H9 (cell line): ENCODE data around the gene IMMP2L. TPM values are rescaled to one million over a fixed set of nuclear protein-coding genes. Genes with fewer than 3 reads are reported as not detected.

Experiments
- DNase-seq: peaks from one replicate; pipeline ENCODE4 v3.0.0-alpha.2; 2017
- H2AFZ ChIP-seq: one replicate; pipeline ENCODE4 v1.6.1; 2013; ENCODE audit warnings: mild to moderate bottlenecking, low read length, control low read depth, moderate library complexity
- H2AK5ac ChIP-seq: 2 replicates; pipeline ENCODE4 v1.6.1; 2013; ENCODE audit warnings: low read length, control low read depth, mixed read lengths; ENCODE audit not compliant: insufficient read length
- H2BK120ac ChIP-seq: one replicate; pipeline ENCODE4 v1.6.1; 2013; ENCODE audit warnings: low read depth, mild to moderate bottlenecking, low read length, control low read depth, inconsistent platforms; ENCODE audit not compliant: poor library complexity, severe bottlenecking
- H2BK12ac ChIP-seq: 2 replicates; pipeline ENCODE4 v1.6.1; 2013; ENCODE audit warnings: low read length, control low read depth, mixed read lengths, low read depth; ENCODE audit not compliant: insufficient read length
- H2BK15ac ChIP-seq: 2 replicates; pipeline ENCODE4 v1.6.1; 2013; ENCODE audit warnings: low read depth, low read length, control low read depth
- H2BK20ac ChIP-seq: one replicate; pipeline ENCODE4 v1.6.1; 2013; ENCODE audit warnings: low read depth, mild to moderate bottlenecking, low read length, control low read depth, inconsistent platforms; ENCODE audit not compliant: poor library complexity, severe bottlenecking
- H2BK5ac ChIP-seq: 2 replicates; pipeline ENCODE4 v1.6.1; 2013; ENCODE audit warnings: low read length, control low read depth, mixed read lengths; ENCODE audit not compliant: insufficient read length
- H3K14ac ChIP-seq: 2 replicates; pipeline ENCODE4 v1.6.1; 2013; ENCODE audit warnings: low read length, control low read depth; ENCODE audit not compliant: insufficient read depth
- H3K18ac ChIP-seq: 2 replicates; pipeline ENCODE4 v1.6.1; 2013; ENCODE audit warnings: low read depth, mild to moderate bottlenecking, mixed read lengths, low read length, control low read depth; ENCODE audit not compliant: insufficient read length
- H3K23ac ChIP-seq: 2 replicates; pipeline ENCODE4 v1.6.1; 2013; ENCODE audit warnings: low read length, control low read depth, mixed read lengths, low read depth; ENCODE audit not compliant: insufficient read length
- H3K23me2 ChIP-seq: 2 replicates; pipeline ENCODE4 v1.6.1; 2013; ENCODE audit warnings: low read depth, mild to moderate bottlenecking, mixed read lengths, low read length, control low read depth; ENCODE audit not compliant: insufficient read length, poor library complexity, severe bottlenecking
- H3K27ac ChIP-seq: 2 replicates; pipeline ENCODE4 v1.5.1; 2013; ENCODE audit warnings: low read length, control low read depth, mixed read lengths, low read depth; ENCODE audit not compliant: insufficient read length
- H3K27me3 ChIP-seq: 2 replicates; pipeline ENCODE4 v1.6.1; 2013; ENCODE audit warnings: low read length, control low read depth, inconsistent platforms; ENCODE audit not compliant: insufficient read depth
- H3K4ac ChIP-seq: 2 replicates; pipeline ENCODE4 v1.6.1; 2013; ENCODE audit warnings: low read depth, mild to moderate bottlenecking, control low read depth, inconsistent platforms, low read length, moderate library complexity
- H3K4me1 ChIP-seq: 2 replicates; pipeline ENCODE4 v1.6.1; 2013; ENCODE audit warnings: low read length, control low read depth, inconsistent platforms; ENCODE audit not compliant: insufficient read depth
- H3K4me2 ChIP-seq: 2 replicates; pipeline ENCODE4 v1.6.1; 2013; ENCODE audit warnings: low read length, control low read depth, mixed read lengths; ENCODE audit not compliant: insufficient read length, insufficient read depth
- H3K56ac ChIP-seq: 2 replicates; pipeline ENCODE4 v1.6.1; 2013; ENCODE audit warnings: low read depth, mild to moderate bottlenecking, mixed read lengths, low read length, control low read depth; ENCODE audit not compliant: insufficient read length
- H3K79me1 ChIP-seq: 2 replicates; pipeline ENCODE4 v1.6.1; 2013; ENCODE audit warnings: low read depth, mild to moderate bottlenecking, moderate library complexity, low read length, control low read depth, inconsistent platforms; ENCODE audit not compliant: insufficient read depth, poor library complexity, severe bottlenecking
- H3K79me2 ChIP-seq: 2 replicates; pipeline ENCODE4 v1.6.1; 2013; ENCODE audit warnings: low read length, control low read depth, inconsistent platforms; ENCODE audit not compliant: insufficient read depth
- H3K9ac ChIP-seq: 2 replicates; pipeline ENCODE4 v1.6.1; 2013; ENCODE audit warnings: low read length, control low read depth, mixed read lengths; ENCODE audit not compliant: insufficient read length; ENCODE audit errors: extremely low read depth
- H3K9me3 ChIP-seq: one replicate; pipeline ENCODE4 v1.6.1; 2013; ENCODE audit warnings: low read depth, low read length, inconsistent platforms; ENCODE audit not compliant: control insufficient read depth
- H3T11ph ChIP-seq: one replicate; pipeline ENCODE4 v1.6.1; 2013; ENCODE audit warnings: mild to moderate bottlenecking, low read length, control low read depth, inconsistent platforms
- H4K20me1 ChIP-seq: one replicate; pipeline ENCODE4 v1.6.1; 2013; ENCODE audit not compliant: control insufficient read depth, insufficient read length, insufficient read depth
- H4K5ac ChIP-seq: 2 replicates; pipeline ENCODE4 v1.6.1; 2013; ENCODE audit warnings: low read depth, mild to moderate bottlenecking, mixed read lengths, low read length, control low read depth; ENCODE audit not compliant: insufficient read length
- H4K8ac ChIP-seq: replicated peaks from 2 replicates; pipeline ENCODE4 v1.6.1; 2013; ENCODE audit warnings: low read length, control low read depth, mixed read lengths, low read depth; ENCODE audit not compliant: insufficient read length
- H4K91ac ChIP-seq: 2 replicates; pipeline ENCODE4 v1.6.1; 2013; ENCODE audit warnings: low read depth, mild to moderate bottlenecking, moderate library complexity, mixed read lengths, low read length, control low read depth; ENCODE audit not compliant: insufficient read length
- H3K27ac Mint-ChIP-seq, 3 experiments: 2 replicates in 2 of 3; 3 replicates in 1 of 3; pipeline ENCODE4 v1.8.0; 2020 to 2021; ENCODE audit warnings: mixed read lengths in 3 of 3, mild to moderate bottlenecking in 1 of 3, moderate library complexity in 1 of 3
- H3K27me3 Mint-ChIP-seq: 2 replicates; pipeline ENCODE4 v1.8.0; 2021; ENCODE audit warnings: low read depth, mild to moderate bottlenecking, moderate library complexity, mixed read lengths
- H3K36me3 Mint-ChIP-seq, 3 experiments: 2 replicates in 2 of 3; 3 replicates in 1 of 3; pipeline ENCODE4 v1.8.0; 2020 to 2021; ENCODE audit warnings: low read depth in 3 of 3, mixed read lengths in 3 of 3; ENCODE audit not compliant: insufficient read depth in 1 of 3
- H3K4me1 Mint-ChIP-seq, 2 experiments: 2 replicates each; pipeline ENCODE4 v1.8.0; 2020; ENCODE audit warnings: mixed read lengths in 2 of 2
- H3K4me3 Mint-ChIP-seq, 2 experiments: 2 replicates in 1 of 2; 3 replicates in 1 of 2; pipeline ENCODE4 v1.8.0; 2020 to 2021; ENCODE audit warnings: mild to moderate bottlenecking in 2 of 2, mixed read lengths in 2 of 2, moderate library complexity in 1 of 2
- H3K9me3 Mint-ChIP-seq, 2 experiments: 2 replicates in 1 of 2; 3 replicates in 1 of 2; pipeline ENCODE4 v1.8.0; 2020; ENCODE audit warnings: mild to moderate bottlenecking in 2 of 2, mixed read lengths in 2 of 2, moderate library complexity in 1 of 2
- whole genome bisulfite sequencing: extraction: QIAGEN DNeasy Blood & Tissue Kit; methylation state at CpG from one replicate; pipeline ENCODE4 v1.1.7; 2013; ENCODE audit warnings: missing lambda C conversion rate, low lambda C conversion rate, mixed read lengths; ENCODE audit not compliant: insufficient read length; ENCODE audit errors: extremely low coverage; 5-methylcytosine and 5-hydroxymethylcytosine counted together
- total RNA-seq: library from RNA; stranded (reverse); gene quantifications from 2 replicates; pipeline ENCODE4 v1.2.1, GENCODE V29; 2021
- TF ChIP-seq, protein P1 (sequence below): fragments of 200-600 bp; sonication (generic); conservative IDR thresholded peaks from 3 replicates; pipeline ENCODE4 v1.8.0; 2021; ENCODE audit warnings: antibody characterized with exemption, mild to moderate bottlenecking

Gene IMMP2L
- total RNA-seq, 1 experiment from 2014 or later, result 14.7 TPM

DNA sequence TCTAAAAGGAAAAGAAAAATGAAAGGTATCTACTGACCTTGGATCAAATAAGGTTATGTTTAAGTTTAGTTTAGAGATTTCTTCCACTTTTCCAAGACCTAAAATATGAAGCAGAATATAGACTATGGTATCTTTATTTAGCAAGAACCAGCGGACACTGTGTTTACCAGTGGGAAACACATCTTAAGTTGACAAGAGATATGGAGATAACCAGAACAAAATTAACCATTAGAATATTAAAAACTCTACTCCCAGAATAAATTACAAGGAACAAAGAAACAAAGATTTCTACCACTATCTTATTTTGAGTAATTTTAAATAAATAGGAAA is 86.9 kb downstream of the IMMP2L start:
- no peak overlapping the region for H2BK15ac ChIP-seq
- Mint-ChIP-seq H3K4me3 (no peak overlapping the region; a peak in 1 of 5 replicates), H3K36me3 (peaks cover 0 to 9% (median 0%) of the 10 kb centered on the region in 3 experiments; a peak in 2 of 7 replicates), H3K4me1 (no peaks in the 10 kb centered on the region), H3K9me3 (peaks cover 4 to 6% of the 10 kb centered on the region in 2 experiments; a peak in 3 of 5 replicates), H3K27me3 (no peaks in the 10 kb centered on the region), H3K27ac (no peak overlapping the region)
- H4K5ac ChIP-seq, result no peak overlapping the region
- H3K18ac ChIP-seq, result no peak overlapping the region
- H3K9me3 ChIP-seq, result no peaks in the 10 kb centered on the region
- H3K9ac ChIP-seq, result no peak overlapping the region
- H4K20me1 ChIP-seq, result no peaks in the 10 kb centered on the region
- H3K79me2 ChIP-seq, result no peaks in the 10 kb centered on the region
- no peak overlapping the region for H2AFZ ChIP-seq
- no peaks in the 10 kb centered on the region for H3K79me1 ChIP-seq
- no peak overlapping the region for H3K4ac ChIP-seq
- H2BK5ac ChIP-seq, result no peak overlapping the region
- H2BK12ac ChIP-seq, result no peak overlapping the region
- H4K91ac ChIP-seq, result no peak overlapping the region
- no peak overlapping the region for H3K14ac ChIP-seq
- no peak overlapping the region for H2BK20ac ChIP-seq
- no CpG with 5 or more reads among the region's 1 CpG for WGBS
- H3K4me1 ChIP-seq, result no peaks in the 10 kb centered on the region
- H2AK5ac ChIP-seq, result no peak overlapping the region
- no peak overlapping the region for H4K8ac ChIP-seq
- H3K23me2 ChIP-seq, result no peaks in the 10 kb centered on the region
- no peak overlapping the region for H3T11ph ChIP-seq
- DNase-seq, result no peak
- no peaks in the 10 kb centered on the region for H3K27me3 ChIP-seq
- H3K23ac ChIP-seq, result no peak overlapping the region
- H3K56ac ChIP-seq, result no peak overlapping the region
- TF ChIP-seq, protein P1, sequence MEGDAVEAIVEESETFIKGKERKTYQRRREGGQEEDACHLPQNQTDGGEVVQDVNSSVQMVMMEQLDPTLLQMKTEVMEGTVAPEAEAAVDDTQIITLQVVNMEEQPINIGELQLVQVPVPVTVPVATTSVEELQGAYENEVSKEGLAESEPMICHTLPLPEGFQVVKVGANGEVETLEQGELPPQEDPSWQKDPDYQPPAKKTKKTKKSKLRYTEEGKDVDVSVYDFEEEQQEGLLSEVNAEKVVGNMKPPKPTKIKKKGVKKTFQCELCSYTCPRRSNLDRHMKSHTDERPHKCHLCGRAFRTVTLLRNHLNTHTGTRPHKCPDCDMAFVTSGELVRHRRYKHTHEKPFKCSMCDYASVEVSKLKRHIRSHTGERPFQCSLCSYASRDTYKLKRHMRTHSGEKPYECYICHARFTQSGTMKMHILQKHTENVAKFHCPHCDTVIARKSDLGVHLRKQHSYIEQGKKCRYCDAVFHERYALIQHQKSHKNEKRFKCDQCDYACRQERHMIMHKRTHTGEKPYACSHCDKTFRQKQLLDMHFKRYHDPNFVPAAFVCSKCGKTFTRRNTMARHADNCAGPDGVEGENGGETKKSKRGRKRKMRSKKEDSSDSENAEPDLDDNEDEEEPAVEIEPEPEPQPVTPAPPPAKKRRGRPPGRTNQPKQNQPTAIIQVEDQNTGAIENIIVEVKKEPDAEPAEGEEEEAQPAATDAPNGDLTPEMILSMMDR, result no peak
- H3K27ac ChIP-seq, result no peak overlapping the region
- H3K4me2 ChIP-seq, result no peak overlapping the region
- H2BK120ac ChIP-seq, result no peak overlapping the region
